ENCODE measurements around the gene GPX4. TPM values are rescaled to one million over a fixed set of nuclear protein-coding genes. Genes with fewer than 3 reads are reported as not detected.
A peak's percentile ranks its signal among the peaks of the same experiment; 100 is the strongest.

The GPX4 gene
- total and polyA plus RNA-seq, 9 of the 15 experiments (the other 6 are each of a cell fraction or from before 2014, with no cell fraction given): 61.4 to 661 (median 349) TPM

GRCh38 chr19:1129535-1129934, 25.7 kb downstream of the GPX4 start (continued):
- TF ChIP-seq, protein P1, sequence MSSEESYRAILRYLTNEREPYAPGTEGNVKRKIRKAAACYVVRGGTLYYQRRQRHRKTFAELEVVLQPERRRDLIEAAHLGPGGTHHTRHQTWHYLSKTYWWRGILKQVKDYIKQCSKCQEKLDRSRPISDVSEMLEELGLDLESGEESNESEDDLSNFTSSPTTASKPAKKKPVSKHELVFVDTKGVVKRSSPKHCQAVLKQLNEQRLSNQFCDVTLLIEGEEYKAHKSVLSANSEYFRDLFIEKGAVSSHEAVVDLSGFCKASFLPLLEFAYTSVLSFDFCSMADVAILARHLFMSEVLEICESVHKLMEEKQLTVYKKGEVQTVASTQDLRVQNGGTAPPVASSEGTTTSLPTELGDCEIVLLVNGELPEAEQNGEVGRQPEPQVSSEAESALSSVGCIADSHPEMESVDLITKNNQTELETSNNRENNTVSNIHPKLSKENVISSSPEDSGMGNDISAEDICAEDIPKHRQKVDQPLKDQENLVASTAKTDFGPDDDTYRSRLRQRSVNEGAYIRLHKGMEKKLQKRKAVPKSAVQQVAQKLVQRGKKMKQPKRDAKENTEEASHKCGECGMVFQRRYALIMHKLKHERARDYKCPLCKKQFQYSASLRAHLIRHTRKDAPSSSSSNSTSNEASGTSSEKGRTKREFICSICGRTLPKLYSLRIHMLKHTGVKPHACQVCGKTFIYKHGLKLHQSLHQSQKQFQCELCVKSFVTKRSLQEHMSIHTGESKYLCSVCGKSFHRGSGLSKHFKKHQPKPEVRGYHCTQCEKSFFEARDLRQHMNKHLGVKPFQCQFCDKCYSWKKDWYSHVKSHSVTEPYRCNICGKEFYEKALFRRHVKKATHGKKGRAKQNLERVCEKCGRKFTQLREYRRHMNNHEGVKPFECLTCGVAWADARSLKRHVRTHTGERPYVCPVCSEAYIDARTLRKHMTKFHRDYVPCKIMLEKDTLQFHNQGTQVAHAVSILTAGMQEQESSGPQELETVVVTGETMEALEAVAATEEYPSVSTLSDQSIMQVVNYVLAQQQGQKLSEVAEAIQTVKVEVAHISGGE (CRISPR knock-in tag; IDR thresholded peaks at IDR 0.05): no peak
- TF ChIP-seq NFXL1 (CRISPR knock-in tag; IDR thresholded peaks at IDR 0.05): no peak
- TF ChIP-seq NCOR1 (IDR thresholded peaks at IDR 0.05): no peak

- Histone ChIP-seq H3K36me3 (ENCODE audit: control insufficient read depth, insufficient read depth, low read length) (peaks cover 23% of the 10 kb centered on the region; the same call in 1 of the 3 replicates), H2AFZ (ENCODE audit: low read depth, low read length) (no peak overlapping the region), H3K27me3 (ENCODE audit: control insufficient read depth in 2 of 2, insufficient read depth in 2 of 2, low read length in 2 of 2) (no peaks in the 10 kb centered on the region), H3K79me2 (ENCODE audit: control insufficient read depth, insufficient read depth, low read length) (peaks cover 16% of the 10 kb centered on the region; the same call in 2 of the 3 replicates), H3K9me3 (replicated peaks; ENCODE audit: control insufficient read depth, insufficient read depth, low read depth, low read length) (no peaks in the 10 kb centered on the region), H3K4me1 (replicated peaks in 1 of 2; ENCODE audit: control insufficient read depth in 2 of 2, insufficient read depth in 2 of 2, low read length in 2 of 2) (peaks cover 7 to 75% of the 10 kb centered on the region in 2 experiments), H3K9ac (ENCODE audit: insufficient read depth in 1 of 2, low read depth in 2 of 2, low read length in 2 of 2) (peak overlapping the region in 1 of 2 experiments; percentile 90; a peak in 2 of 4 replicates), H3K4me3 (peak overlapping the region; percentile 39; the same call in 1 of the 2 replicates), H4K20me1 (replicated peaks; ENCODE audit: control insufficient read depth, insufficient read depth, low read length) (no peaks in the 10 kb centered on the region; the same call in 1 of the 2 replicates), H3K9me1 (ENCODE audit: control insufficient read depth, insufficient read depth, low read length) (peaks cover 3% of the 10 kb centered on the region), H3K4me2 (ENCODE audit: insufficient read depth, low read length) (no peak overlapping the region), H3K27ac (ENCODE audit: extremely low read depth, low read depth, low read length) (peak overlapping the region; percentile 80; the same call in 1 of the 3 replicates)
- in situ Hi-C loops (cut with MboI) (no loop called here), intact Hi-C loops (cut with micrococcal nuclease) (no loop called here)
- no TSS peak for BruUV-seq (replicated peaks)
- ATAC-seq (peak; percentile 5; the same call in 1 of the 3 replicates), DNase-seq (ENCODE audit: extremely low read depth in 1 of 4, low spot score in 3 of 4) (no peak), FAIRE-seq (no peak)
- WGBS (ENCODE audit: insufficient coverage, low coverage, missing lambda C conversion rate): 77% methylated on average over 17 of the region's 22 CpGs
- ChIA-PET CTCF (ENCODE audit: low intra/inter-chr PET ratio) (no interaction called here), POLR2A (interaction anchor here (0.5 to 1.4 kb wide), 6 partner anchors 16 to 322 kb away, joined by 3 to 5 read pairs (median 4); no protein-coding TSS in a partner anchor)
- no peak for TF ChIP-seq ARNT (IDR thresholded peaks at IDR 0.05)
- TF ChIP-seq ZKSCAN3 (CRISPR knock-in tag; IDR thresholded peaks at IDR 0.05): no peak
- no peak for TF ChIP-seq PML (IDR thresholded peaks at IDR 0.05; ENCODE audit: low read length)
- TF ChIP-seq, protein P2, sequence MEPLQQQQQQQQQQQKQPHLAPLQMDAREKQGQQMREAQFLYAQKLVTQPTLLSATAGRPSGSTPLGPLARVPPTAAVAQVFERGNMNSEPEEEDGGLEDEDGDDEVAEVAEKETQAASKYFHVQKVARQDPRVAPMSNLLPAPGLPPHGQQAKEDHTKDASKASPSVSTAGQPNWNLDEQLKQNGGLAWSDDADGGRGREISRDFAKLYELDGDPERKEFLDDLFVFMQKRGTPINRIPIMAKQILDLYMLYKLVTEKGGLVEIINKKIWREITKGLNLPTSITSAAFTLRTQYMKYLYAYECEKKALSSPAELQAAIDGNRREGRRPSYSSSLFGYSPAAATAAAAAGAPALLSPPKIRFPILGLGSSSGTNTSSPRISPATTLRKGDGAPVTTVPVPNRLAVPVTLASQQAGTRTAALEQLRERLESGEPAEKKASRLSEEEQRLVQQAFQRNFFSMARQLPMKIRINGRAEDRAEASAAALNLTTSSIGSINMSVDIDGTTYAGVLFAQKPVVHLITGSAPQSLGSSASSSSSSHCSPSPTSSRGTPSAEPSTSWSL (CRISPR knock-in tag; IDR thresholded peaks at IDR 0.05; ENCODE audit: borderline replicate concordance): no peak
- no peak for TF ChIP-seq NFIC (IDR thresholded peaks at IDR 0.05)
- TF ChIP-seq MCM7 (IDR thresholded peaks at IDR 0.05): no peak
- no peak for TF ChIP-seq FOXM1 (IDR thresholded peaks at IDR 0.05; ENCODE audit: low read depth)
- TF ChIP-seq FOXM1 (CRISPR knock-in tag; IDR thresholded peaks at IDR 0.05; ENCODE audit: low read depth): no peak
- TF ChIP-seq CHD2 (IDR thresholded peaks at IDR 0.05; ENCODE audit: low read depth, low read length): no peak
- TF ChIP-seq RBM34 (IDR thresholded peaks at IDR 0.05; ENCODE audit: borderline replicate concordance, insufficient read depth, low read length): no peak
- no peak for TF ChIP-seq BHLHE40 (IDR thresholded peaks at IDR 0.05; ENCODE audit: low read length)
Observed at GRCh38 chr19:1130771-1131717, 27.2 kb downstream of the GPX4 start.
